Smooth muscle cell of the brain vasculature (primary cell): ENCODE measurements around the gene RCAN1.
A peak's percentile ranks its signal among the peaks of the same experiment; 100 is the strongest.

ENCODE experiments used
- DNase-seq: peaks from one replicate; pipeline ENCODE4 v3.0.0-alpha.2; 2012; ENCODE audit warnings: low read depth, low spot score

The RCAN1 gene

DNA sequence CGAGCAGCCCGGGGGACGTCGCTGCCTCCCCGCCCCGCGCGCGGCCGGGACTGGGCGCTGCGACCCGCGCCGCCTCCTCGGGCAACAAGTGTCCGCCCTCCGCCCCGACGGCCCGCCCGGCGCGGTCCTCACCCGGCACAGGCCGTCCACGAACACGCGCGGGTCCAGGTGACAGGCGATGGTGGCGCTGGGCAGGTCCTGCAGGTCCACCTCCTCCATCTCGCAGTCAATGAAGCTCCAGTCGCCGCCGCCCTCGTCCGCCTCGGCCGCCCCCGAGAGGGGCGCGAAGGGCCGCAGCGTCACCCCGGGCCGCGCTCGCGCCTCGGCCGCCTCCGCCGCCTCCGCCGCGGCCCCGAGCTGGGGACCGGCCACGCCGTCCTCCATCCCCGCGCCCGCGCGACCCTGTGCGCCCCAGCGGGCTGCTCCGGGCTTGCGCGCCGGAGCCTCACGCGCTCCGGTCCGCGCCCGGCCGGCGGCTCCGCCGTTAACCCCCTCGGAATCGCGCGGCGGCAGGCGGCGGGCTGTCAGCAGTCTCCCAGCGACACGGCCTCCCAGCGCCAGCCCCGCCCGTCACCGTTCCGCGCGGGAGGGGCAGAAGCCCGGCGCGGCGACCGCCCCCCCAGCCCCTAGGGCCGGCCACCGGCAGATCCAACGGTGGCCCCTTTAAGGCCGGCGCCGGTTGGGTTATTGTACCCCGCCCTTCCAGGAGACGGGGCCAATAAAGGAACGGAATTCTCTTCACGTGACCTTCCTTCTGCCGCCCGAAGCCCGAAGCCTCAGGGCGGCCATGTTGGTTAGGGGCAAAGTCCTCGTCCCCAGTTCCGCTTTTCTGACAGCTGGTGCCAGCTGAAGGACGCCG is at the start of gene RCAN1:
TSS of gene RCAN1 (minus strand) at position 486 of the 859 bp plus-strand sequence. CDS start at position 384, 102 bp downstream.
- peak; percentile 80 for DNase-seq

DNA sequence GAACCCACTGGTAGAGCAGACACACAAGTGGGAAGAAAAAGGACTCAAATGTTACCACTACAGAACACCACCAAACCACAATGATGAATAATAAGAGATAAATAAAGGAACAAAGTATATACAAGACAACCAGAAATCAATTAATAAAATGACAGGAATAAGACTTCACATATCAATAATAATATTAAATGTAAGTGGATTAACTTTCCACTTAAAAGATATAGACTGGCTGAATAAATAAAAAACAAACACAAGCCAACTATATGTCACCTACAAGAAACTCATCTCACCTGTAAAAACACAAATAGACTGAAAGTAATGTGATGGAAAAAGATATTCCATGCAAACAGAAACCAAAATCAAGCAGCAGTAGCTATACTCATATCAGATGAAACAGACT is 46.9 kb upstream of the RCAN1 start:
- DNase-seq, result no peak

DNA sequence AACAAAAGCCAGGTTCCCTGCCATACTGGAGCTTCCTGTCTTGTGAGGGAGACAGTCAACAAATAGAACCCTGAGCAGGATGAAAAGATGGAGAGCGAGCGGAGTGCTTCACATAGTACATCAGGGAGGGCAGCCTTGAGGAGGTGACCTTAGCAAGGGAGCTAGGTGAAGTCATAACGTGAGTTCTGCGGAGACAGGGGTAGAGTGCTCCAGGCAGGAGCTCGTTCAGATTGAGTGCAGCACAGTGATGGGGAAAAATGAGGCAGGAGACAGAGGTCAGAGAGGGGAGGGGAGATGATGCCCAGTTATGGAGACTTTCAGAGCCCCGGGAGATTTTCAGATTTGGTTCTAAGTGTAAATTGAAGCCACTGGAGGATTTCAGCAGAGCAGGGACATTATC is 38.6 kb upstream of the RCAN1 start:
- no peak for DNase-seq

DNA sequence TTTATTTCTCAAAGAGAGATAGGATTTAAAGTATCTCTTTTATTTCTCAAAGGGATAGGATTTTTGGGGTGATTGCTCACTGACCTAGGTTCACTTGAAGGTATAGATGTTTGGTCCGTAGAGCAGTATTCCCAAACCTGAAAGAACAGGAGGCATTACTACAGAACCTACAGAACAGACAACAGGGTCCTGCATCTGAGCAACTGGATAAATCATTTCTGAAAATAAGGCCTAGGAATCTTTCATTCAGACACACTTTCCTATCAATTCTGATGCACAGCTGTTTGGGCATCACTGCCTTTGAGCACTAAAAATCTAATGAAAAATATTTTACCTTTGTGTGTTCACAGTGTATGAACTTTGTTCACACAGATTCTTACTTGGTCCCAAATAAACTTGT is 36.7 kb upstream of the RCAN1 start:
- DNase-seq, result no peak

DNA sequence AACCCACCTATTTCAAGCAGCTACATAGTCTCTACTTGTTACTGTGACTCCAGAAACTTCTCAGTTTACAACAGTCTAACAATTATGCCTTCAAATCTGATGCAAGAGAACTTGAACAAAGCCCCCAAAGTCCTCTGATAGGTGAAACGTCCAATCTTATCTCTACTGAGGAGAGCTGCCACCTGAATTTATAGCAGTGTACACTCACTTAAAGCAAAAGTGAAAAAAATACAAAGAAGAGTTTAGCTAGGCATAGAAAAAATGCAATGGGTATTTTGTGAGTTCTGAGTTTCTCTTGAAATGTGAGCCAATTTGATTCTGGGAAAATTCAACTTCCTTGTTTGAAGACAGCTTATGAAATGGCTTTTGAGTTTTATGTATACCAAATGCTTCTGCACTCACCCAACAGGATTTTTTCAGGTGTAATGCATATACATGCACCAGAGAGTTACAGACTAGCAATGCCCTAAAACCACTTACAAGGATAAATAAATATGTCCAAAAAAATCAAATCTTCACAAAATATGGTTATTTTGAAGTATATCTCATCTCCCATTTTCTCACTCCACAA is 36.0 kb upstream of the RCAN1 start:
- no peak for DNase-seq

DNA sequence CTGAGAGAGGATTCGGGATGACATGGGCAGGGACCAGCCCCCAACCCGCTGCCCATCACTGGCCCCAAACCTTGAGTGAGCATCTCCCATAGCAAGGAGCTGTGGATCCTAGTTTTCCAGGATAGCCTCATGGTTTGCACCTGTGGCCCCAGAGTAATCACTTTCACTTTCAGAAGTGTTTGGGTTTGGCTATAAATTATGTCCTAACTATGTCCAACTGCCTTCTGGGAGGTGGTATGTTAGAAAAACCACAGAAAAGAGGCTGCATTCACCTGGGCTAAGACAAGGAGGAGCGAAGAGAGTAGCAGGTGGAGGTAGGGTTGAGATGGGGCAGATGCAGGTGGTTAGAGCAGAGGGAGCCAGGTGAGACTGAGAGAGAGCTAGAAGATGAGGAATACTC is 34.5 kb upstream of the RCAN1 start:
- no peak for DNase-seq

DNA sequence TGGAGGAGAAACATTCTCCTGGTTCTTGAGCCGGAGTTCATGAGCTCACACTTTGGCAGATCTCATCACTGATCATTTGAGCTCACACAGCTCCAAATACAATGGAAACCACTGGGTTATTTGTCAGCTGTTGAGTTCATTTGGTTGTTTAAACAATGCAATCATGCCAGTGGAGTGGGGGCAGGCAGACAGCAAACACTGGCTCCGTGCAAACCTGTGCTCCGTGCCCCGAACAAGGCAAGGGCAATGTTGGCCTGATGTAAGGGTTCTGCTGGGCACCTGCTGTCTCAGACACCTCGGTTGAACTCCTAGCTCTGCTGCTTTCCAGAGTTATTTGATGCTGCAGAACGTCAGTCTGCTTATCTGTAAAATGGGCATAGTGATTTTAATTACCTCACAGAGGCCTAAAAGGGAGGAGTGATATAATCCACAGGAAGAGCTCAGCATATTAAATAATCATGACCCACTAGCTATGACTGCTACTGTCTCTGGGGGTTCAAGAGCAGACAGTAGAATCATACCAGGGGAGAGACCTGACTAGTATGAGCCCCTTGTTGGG is 33.9 kb upstream of the RCAN1 start:
- DNase-seq, result no peak

DNA sequence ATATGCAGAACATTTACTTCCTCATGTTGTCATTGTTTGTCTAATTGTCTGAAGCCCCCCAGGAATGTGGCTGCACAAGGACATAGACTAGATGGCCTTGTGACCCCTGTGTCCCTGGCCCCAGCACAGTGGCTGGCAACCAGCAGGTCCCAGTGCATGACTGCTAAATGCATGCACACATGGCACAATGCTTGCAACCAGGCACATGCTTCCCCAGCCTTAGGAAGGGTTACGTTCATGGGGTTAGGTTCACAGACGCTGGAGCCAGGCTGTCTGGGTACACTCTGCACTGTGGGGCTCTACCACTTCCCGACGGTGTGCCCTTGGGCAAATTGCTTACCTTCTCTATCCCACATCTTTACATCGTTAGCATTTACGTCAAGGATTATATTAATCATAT is 32.6 kb upstream of the RCAN1 start:
- DNase-seq, result no peak

DNA sequence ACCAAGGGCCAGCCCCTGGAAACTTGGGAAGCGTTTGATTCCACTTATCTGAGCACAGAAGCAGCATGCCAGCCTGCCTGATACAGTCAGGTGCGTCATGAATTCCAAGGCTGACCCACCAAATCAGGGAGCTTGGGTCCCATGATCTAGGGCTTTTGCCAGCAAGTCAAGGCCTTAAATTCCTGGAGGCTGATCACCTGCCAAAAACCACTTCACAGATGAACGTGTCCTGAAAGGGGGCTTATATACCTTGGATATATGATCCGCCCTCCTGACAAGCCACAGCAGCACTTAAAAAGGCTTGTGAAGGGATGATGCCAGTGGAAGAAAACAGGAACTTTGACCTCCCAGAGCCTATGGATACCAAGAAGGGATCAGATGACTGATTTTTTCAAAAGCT is 29.9 kb upstream of the RCAN1 start:
- DNase-seq, result no peak

DNA sequence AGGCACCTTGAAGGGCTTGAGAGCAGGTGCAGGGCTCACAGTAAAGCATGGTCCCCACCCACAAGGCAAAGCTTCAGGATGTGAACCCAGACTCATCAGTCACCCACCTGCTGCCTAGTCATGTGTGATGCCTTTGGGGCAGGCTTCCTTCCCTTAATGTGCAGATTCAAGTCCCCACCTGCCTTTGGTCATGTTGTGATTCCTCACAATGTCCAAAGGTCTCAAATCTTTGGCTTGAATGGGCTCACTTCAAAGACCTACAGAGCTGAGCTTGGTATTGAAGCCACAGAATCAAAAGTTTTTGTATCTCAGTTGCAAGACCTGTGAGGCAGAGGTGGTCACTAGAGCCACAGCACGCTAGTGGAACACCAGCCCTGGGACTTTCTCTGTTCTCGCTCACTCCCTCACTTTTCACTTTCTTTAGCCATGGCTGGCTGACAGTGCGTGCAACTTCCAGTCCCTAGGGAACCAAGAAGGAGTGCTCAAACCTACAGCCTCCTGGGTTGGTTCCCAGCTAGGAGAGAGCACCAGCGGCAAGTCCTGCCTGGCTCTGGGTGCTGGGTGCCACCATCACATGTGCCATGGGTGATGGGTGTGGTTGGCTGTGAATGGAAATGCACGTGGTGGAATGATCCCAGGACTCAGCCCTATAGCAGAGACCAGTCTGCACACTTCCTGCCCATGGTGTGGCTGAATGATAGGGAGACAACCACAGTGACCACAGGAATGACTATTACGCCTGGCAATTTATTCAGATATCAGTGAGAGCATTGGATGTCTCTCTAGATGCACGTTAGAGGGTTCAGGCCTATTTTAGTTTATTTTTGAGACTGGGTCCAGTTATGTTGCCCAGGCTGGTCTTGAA is 27.5 kb upstream of the RCAN1 start:
- DNase-seq, result no peak

DNA sequence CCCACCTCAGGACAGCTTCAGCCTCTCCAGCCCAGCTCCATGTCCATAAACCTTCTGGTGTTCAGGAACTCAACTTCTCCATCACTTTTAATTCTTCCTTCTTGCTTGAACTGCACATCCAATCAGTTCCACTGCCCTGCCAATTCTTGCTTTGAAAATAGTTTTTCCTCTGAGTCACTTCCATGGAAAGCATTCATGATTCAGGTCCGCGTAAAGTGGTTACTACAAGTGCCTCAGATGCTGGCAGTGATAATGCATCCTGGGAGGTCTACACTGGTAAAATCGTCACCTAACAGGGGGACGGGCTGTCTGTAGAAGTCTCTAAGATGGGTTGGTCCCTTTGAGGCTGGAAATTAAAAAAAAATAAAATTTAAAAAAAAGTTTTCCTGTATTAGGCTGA is 25.9 kb upstream of the RCAN1 start:
- no peak for DNase-seq

DNA sequence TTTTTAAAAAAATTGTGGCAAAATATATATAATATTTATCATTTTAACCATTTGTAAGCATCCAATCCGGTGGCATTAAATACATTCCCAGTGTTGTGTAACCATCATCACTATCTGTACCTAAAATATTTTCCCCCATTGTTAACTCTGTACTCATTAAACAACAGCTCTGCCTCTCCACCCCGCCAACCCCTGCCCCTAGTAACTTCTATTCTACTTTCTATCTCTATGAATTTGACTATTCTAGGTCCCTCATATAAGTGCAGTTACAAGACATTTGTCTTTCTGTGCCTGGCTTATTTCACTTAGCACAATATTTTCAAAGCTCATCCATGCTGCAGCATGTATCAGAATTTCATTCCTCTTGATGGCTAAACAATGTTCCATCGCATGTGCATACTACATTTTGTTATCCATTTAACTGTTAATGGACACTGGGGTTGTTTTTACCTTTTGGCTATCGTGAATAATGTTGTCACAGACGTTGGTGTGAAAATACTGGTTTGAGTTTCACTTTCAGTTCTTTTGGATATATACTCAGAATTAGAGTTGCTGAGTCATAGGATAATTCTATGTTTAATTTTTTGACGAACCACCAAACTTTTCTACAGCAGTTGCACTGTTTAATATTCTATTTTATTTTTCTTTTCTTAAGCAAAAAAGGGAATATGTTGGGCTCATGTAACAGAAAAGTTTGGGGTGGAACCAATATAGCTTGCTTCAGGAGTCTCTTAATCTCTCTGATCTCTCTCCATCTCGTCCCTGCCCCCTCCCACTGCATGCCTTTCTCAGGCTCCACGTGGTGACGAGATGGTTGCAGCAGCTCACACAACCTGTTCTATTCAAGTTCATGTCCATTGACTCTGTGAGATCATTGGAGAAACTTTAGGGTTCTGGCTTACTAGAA is 25.2 kb upstream of the RCAN1 start:
- no peak for DNase-seq

DNA sequence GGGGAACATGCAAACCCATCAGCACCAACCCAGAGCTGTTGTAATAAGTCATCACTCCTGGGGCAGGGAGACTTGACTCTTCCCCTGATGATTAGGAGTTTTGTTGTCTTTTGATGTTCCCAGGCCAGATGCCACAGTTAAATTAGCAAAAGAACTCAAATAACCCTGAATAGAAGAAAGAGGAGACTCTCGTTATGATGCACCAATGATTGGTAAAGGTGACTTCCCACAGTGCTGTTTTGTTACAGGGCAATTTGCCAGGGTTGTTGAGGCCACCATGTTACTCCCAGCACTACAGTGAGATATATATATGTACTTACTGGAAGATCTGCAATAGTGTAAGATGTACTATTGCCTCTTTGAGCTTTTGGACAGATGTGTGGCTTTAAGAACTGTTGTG is 24.3 kb upstream of the RCAN1 start:
- no peak for DNase-seq

DNA sequence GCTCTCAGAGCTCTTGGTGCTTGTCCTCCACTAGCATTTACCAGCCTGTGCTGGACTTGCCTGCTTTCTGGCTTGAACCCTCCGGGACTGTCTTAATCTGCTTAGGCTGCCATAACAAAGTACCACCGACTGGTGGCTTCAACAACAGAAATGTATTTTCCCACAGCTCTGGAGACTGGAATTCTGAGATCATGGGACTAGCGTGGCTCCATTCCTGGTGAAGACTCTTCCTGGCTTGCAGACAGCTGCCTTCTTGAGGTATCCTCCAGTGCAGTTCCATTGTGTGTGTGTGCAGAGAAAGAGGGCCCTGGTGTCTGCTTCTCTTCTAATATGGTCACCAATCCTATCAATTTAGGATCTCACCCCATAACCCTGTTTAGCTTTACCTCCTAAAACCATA is 22.0 kb upstream of the RCAN1 start:
- DNase-seq, result no peak

DNA sequence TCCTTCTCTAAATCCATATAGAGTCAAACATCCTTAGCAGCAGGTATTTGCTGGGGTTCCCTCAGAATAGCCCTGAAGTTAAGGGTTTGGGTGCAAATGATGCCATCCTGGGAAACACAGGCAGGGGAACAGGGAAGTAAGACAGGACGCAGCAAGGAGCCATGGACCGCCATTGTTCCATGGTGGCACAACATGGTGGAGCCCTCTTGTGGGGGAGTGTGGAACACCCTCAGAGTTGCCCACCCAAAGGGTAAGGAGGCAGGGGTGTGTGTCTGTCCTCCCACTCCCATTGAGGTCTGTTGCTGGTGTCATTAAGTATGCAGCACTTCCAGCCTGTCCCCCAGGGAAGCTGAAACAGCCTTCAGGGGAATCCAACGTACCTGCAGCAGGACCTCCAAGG is 20.4 kb upstream of the RCAN1 start:
- DNase-seq, result no peak

DNA sequence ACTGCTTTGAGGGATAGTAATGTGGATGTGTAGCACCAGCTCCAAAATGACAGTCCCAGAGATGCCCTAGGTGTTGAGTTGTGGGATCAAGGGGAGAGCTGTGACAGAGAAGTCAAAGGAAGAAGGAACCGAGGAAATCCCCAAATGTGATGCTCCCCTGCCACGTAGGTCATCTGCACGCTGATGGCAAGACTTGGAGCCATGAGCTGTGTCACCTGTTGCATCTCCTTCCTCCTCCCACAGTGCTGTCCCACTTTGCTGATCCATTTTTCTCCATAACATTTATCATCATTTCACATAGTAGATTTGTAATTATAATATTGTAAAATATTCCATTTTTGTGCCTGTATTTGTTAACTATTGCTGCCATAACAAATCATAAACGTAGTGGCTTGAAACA is 17.6 kb upstream of the RCAN1 start:
- no peak for DNase-seq

DNA sequence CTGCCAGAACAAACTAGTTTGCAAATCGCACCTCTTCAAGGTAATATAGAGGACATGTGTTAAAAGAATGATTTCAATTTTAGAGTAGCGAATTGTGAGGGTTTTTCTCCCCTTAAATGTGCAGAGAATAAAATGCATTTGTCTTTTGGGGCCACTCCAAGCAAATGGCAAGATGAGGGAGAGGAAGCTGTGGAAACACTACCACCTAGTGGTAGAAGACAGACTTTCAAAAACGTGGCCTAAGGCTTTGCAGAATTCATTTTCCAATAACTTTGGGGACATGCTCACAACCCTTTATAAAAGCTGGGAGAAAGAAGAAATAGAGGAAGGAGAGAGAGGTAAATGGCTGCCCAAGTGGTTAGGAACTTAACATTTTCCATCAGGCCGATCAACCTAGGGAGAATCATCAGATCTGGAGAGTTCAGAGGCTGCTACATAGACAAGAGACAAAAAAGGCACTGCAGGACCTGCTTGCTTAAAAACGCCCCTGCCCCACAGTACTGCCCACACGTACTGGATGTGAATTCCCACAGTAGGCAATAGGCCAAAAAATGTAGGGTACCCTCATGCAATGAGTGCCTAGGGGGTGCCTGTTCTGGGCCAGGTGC is 15.7 kb upstream of the RCAN1 start:
- DNase-seq, result peak; percentile 32

DNA sequence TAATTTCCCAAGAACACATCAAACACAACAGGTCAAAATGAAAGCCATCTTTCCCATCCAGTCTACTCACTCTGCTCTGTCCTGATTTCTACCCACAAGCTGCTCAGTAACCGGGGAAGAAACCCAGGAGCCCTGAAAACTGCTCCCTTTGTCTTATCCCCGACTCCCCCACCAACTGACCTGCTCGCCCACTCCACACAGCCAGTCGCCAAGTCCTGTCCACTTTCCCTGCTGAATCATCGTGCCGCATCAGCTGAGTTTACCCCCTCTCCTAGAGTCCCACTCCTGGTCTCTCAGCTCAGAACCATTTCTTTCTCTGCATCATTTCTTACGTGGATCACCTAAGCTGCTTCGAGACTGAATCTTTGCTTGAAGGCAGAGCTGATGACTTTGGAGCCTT is 11.2 kb upstream of the RCAN1 start:
- no peak for DNase-seq

DNA sequence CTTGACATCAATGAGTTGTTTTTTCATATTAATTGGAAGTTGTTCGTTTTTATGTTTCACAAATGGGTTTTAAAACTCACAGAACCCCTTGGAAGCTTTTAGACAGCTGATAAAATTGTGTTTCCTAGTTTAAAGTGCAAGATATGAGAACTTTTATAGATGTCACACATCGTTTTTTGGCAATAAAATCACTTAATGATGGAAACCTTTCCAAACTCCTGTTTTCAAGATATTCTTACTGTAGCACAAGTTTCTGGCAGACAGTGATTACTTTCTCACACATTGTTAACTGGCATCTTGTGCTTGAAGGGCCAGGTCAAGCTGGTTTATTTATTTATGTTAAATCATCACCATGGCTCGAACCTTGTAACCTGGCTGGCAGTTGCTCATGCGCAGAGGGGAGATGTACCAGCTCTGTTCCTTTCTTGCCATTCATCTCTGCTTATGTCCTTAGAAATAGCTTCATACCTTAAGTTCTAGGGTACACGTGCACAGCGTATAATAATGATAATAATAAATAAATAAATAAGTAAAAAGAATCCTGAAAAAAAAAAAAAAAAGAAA is 10.2 kb upstream of the RCAN1 start:
- DNase-seq, result no peak

DNA sequence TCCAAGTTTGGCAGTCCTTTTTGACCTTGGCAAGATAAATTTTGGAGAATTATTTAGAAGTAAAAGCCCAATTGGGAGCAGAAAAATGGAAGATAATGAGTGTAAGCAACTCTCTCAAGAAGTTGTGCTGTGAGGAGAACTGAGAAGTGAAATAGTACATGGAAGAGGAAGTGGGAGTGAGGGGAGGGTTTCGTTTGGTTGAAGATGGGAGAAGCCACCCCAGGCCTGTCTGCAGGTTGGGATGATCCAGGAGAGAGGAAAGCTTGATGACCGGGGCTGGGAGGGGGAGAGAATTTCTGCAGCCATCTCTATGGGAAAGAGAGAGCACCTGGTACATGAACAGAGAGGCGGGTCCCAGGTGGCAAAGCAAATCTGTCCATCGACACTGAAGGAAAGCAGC is 8.6 kb upstream of the RCAN1 start:
- no peak for DNase-seq
